HepG2 (cell line): ENCODE results near the gene PDP2. TPM values are rescaled to one million over a fixed set of nuclear protein-coding genes. Genes with fewer than 3 reads are reported as not detected.

ENCODE experiments used
- ATF6 ChIP-seq: sonication (generic); formaldehyde crosslinking; conservative IDR thresholded peaks from 2 replicates; pipeline ENCODE4 v1.4.0; 2020; ENCODE audit warnings: missing genetic modification reagents
- CREB1 ChIP-seq, 2 experiments: fragments of 450-650 bp in 1 of 2; IDR thresholded peaks; 2 replicates each; pipeline ENCODE4 v1.6.1; 2016 to 2017; ENCODE audit warnings: control low read depth in 1 of 2, mild to moderate bottlenecking in 1 of 2, missing compliant biosample characterization in 1 of 2, missing genetic modification characterization in 1 of 2
- DDIT3 ChIP-seq: sonication (generic); formaldehyde crosslinking; IDR thresholded peaks from 2 replicates; pipeline ENCODE4 v1.4.0; 2020; ENCODE audit warnings: mild to moderate bottlenecking, missing genetic modification reagents
- DRAP1 ChIP-seq: IDR thresholded peaks from 2 replicates; pipeline ENCODE4 v1.6.1; 2016; ENCODE audit warnings: missing genetic modification reagents, missing compliant biosample characterization
- HIC2 ChIP-seq: sonication (generic); formaldehyde crosslinking; IDR thresholded peaks from 2 replicates; pipeline ENCODE4 v1.9.0; 2022; ENCODE audit warnings: low read depth, missing genetic modification reagents
- HOXA3 ChIP-seq: sonication (generic); formaldehyde crosslinking; IDR thresholded peaks from 2 replicates; pipeline ENCODE4 v1.5.0; 2020; ENCODE audit warnings: missing genetic modification reagents
- JUN ChIP-seq: sonication (generic); formaldehyde crosslinking; IDR thresholded peaks from 2 replicates; pipeline ENCODE4 v1.4.0; 2020; ENCODE audit warnings: mild to moderate bottlenecking, missing genetic modification reagents
- LCORL ChIP-seq, 2 experiments: fragments of 450-650 bp in 1 of 2; sonication (generic) in 1 of 2; formaldehyde crosslinking in 1 of 2; IDR thresholded peaks; 2 replicates each; pipeline versions ENCODE4 v1.5.0 to v1.6.1; 2017 to 2020; ENCODE audit warnings: antibody characterized with exemption in 1 of 2, missing genetic modification reagents in 1 of 2
- POLR2G ChIP-seq: fragments of 200-400 bp; formaldehyde crosslinking; IDR thresholded peaks from 2 replicates; pipeline ENCODE4 v1.6.1; 2018; ENCODE audit warnings: mild to moderate bottlenecking, low read depth, low read length, moderate library complexity
- PREB ChIP-seq: sonication (generic); formaldehyde crosslinking; IDR thresholded peaks from 2 replicates; pipeline ENCODE4 v1.4.0; 2020; ENCODE audit warnings: missing genetic modification reagents
- ZBTB10 ChIP-seq: sonication (generic); formaldehyde crosslinking; IDR thresholded peaks from 2 replicates; pipeline ENCODE4 v1.4.0; 2020; ENCODE audit warnings: missing genetic modification reagents, borderline replicate concordance
- ZNF280D ChIP-seq: sonication (generic); formaldehyde crosslinking; IDR thresholded peaks from 2 replicates; pipeline ENCODE4 v1.5.1; 2020; ENCODE audit warnings: mild to moderate bottlenecking, missing genetic modification reagents
- ZNF383 ChIP-seq: sonication (generic); formaldehyde crosslinking; IDR thresholded peaks from 2 replicates; pipeline ENCODE4 v1.4.0; 2020; ENCODE audit warnings: missing genetic modification reagents, mild to moderate bottlenecking, borderline replicate concordance
- ZNF724P ChIP-seq: sonication (generic); formaldehyde crosslinking; IDR thresholded peaks from 2 replicates; pipeline ENCODE4 v1.8.0; 2022; ENCODE audit warnings: missing genetic modification reagents, borderline replicate concordance
- ZNF850 ChIP-seq: sonication (generic); formaldehyde crosslinking; conservative IDR thresholded peaks from 2 replicates; pipeline ENCODE4 v1.9.0; 2021; ENCODE audit warnings: mild to moderate bottlenecking, missing genetic modification reagents
- ZZZ3 ChIP-seq: sonication (generic); formaldehyde crosslinking; IDR thresholded peaks from 2 replicates; pipeline ENCODE4 v1.4.0; 2020; ENCODE audit warnings: missing genetic modification reagents, mild to moderate bottlenecking, borderline replicate concordance
- polyA plus RNA-seq, 8 experiments: library from polyadenylated mRNA; depleted of rRNA in 3 of 8; stranded (reverse) in 7 of 8; unstranded in 1 of 8; fragments of >200 nt; fragmentation: Illumina TruSeq in 4 of 8; extraction: Trizol in 4 of 8; gene quantifications; 2 replicates each; pipeline versions ENCODE4 v1.2.1 to v1.2.3, GENCODE V29; 2011 to 2016; ENCODE audit warnings: low read depth in 4 of 8, missing spikeins in 1 of 8, mixed read lengths in 1 of 8; ENCODE audit not compliant: insufficient read depth in 1 of 8
- total RNA-seq, 5 experiments: library from RNA; depleted of rRNA; stranded (reverse); fragments of >200 nt; fragmentation: Illumina TruSeq; extraction: Trizol; gene quantifications; 2 replicates each; pipeline ENCODE4 v1.2.3, GENCODE V29; 2016; ENCODE audit warnings: low read depth in 1 of 5

The PDP2 gene
- total and polyA plus RNA-seq, 2 of the 13 experiments (the other 11 are each of a cell fraction or from before 2014, with no cell fraction given): 12.8 to 15.8 TPM

GRCh38 chr16:66899310-66899944 is 19.1 kb downstream of the PDP2 start (continued):
- no peak for TF ChIP-seq ZNF383
- TF ChIP-seq ATF6 (CRISPR knock-in tag): no peak
- 0 out of 2 replicates have a peak, but pooled peaks have one; percentile 64 for TF ChIP-seq ZNF724P
- no peak for TF ChIP-seq JUN (CRISPR knock-in tag)
- TF ChIP-seq DRAP1 (CRISPR knock-in tag): no peak
- no peak for TF ChIP-seq CREB1 (IDR thresholded peaks at IDR 0.05)
- no peak for TF ChIP-seq CREB1 (CRISPR knock-in tag; IDR thresholded peaks at IDR 0.05)
- TF ChIP-seq ZNF850 (CRISPR knock-in tag): no peak
- no peak for TF ChIP-seq DDIT3 (CRISPR knock-in tag)
- peak; percentile 73 for TF ChIP-seq HIC2 (CRISPR knock-in tag)
- TF ChIP-seq ZZZ3: no peak
- TF ChIP-seq HOXA3 (CRISPR knock-in tag): 0 out of 2 replicates have a peak, but pooled peaks have one; percentile 19
- no peak for TF ChIP-seq LCORL (IDR thresholded peaks at IDR 0.05)
- TF ChIP-seq LCORL (CRISPR knock-in tag; IDR thresholded peaks at IDR 0.05): 0 out of 2 replicates have a peak, but pooled peaks have one; percentile 6
- no peak for TF ChIP-seq PREB (CRISPR knock-in tag)
- TF ChIP-seq ZBTB10 (CRISPR knock-in tag): peak; percentile 60; the same call in 1 of the 2 replicates
- no peak for TF ChIP-seq POLR2G
- peak; percentile 50; the same call in 1 of the 2 replicates for TF ChIP-seq ZNF280D
